H9 (cell line): ENCODE data around the gene MSH6. TPM values are rescaled to one million over a fixed set of nuclear protein-coding genes. Genes with fewer than 3 reads are reported as not detected.
A peak's percentile ranks its signal among the peaks of the same experiment; 100 is the strongest.

Experiments
- DNase-seq: peaks from one replicate; pipeline ENCODE4 v3.0.0-alpha.2; 2017
- H2AFZ ChIP-seq: one replicate; pipeline ENCODE4 v1.6.1; 2013; ENCODE audit warnings: mild to moderate bottlenecking, low read length, control low read depth, moderate library complexity
- H2AK5ac ChIP-seq: 2 replicates; pipeline ENCODE4 v1.6.1; 2013; ENCODE audit warnings: low read length, control low read depth, mixed read lengths; ENCODE audit not compliant: insufficient read length
- H2BK120ac ChIP-seq: one replicate; pipeline ENCODE4 v1.6.1; 2013; ENCODE audit warnings: low read depth, mild to moderate bottlenecking, low read length, control low read depth, inconsistent platforms; ENCODE audit not compliant: poor library complexity, severe bottlenecking
- H2BK12ac ChIP-seq: 2 replicates; pipeline ENCODE4 v1.6.1; 2013; ENCODE audit warnings: low read length, control low read depth, mixed read lengths, low read depth; ENCODE audit not compliant: insufficient read length
- H2BK15ac ChIP-seq: 2 replicates; pipeline ENCODE4 v1.6.1; 2013; ENCODE audit warnings: low read depth, low read length, control low read depth
- H2BK20ac ChIP-seq: one replicate; pipeline ENCODE4 v1.6.1; 2013; ENCODE audit warnings: low read depth, mild to moderate bottlenecking, low read length, control low read depth, inconsistent platforms; ENCODE audit not compliant: poor library complexity, severe bottlenecking
- H2BK5ac ChIP-seq: 2 replicates; pipeline ENCODE4 v1.6.1; 2013; ENCODE audit warnings: low read length, control low read depth, mixed read lengths; ENCODE audit not compliant: insufficient read length
- H3K14ac ChIP-seq: 2 replicates; pipeline ENCODE4 v1.6.1; 2013; ENCODE audit warnings: low read length, control low read depth; ENCODE audit not compliant: insufficient read depth
- H3K18ac ChIP-seq: 2 replicates; pipeline ENCODE4 v1.6.1; 2013; ENCODE audit warnings: low read depth, mild to moderate bottlenecking, mixed read lengths, low read length, control low read depth; ENCODE audit not compliant: insufficient read length
- H3K23ac ChIP-seq: 2 replicates; pipeline ENCODE4 v1.6.1; 2013; ENCODE audit warnings: low read length, control low read depth, mixed read lengths, low read depth; ENCODE audit not compliant: insufficient read length
- H3K23me2 ChIP-seq: 2 replicates; pipeline ENCODE4 v1.6.1; 2013; ENCODE audit warnings: low read depth, mild to moderate bottlenecking, mixed read lengths, low read length, control low read depth; ENCODE audit not compliant: insufficient read length, poor library complexity, severe bottlenecking
- H3K27ac ChIP-seq: 2 replicates; pipeline ENCODE4 v1.5.1; 2013; ENCODE audit warnings: low read length, control low read depth, mixed read lengths, low read depth; ENCODE audit not compliant: insufficient read length
- H3K27me3 ChIP-seq: 2 replicates; pipeline ENCODE4 v1.6.1; 2013; ENCODE audit warnings: low read length, control low read depth, inconsistent platforms; ENCODE audit not compliant: insufficient read depth
- H3K4ac ChIP-seq: 2 replicates; pipeline ENCODE4 v1.6.1; 2013; ENCODE audit warnings: low read depth, mild to moderate bottlenecking, control low read depth, inconsistent platforms, low read length, moderate library complexity
- H3K4me1 ChIP-seq: 2 replicates; pipeline ENCODE4 v1.6.1; 2013; ENCODE audit warnings: low read length, control low read depth, inconsistent platforms; ENCODE audit not compliant: insufficient read depth
- H3K4me2 ChIP-seq: 2 replicates; pipeline ENCODE4 v1.6.1; 2013; ENCODE audit warnings: low read length, control low read depth, mixed read lengths; ENCODE audit not compliant: insufficient read length, insufficient read depth
- H3K56ac ChIP-seq: 2 replicates; pipeline ENCODE4 v1.6.1; 2013; ENCODE audit warnings: low read depth, mild to moderate bottlenecking, mixed read lengths, low read length, control low read depth; ENCODE audit not compliant: insufficient read length
- H3K79me1 ChIP-seq: 2 replicates; pipeline ENCODE4 v1.6.1; 2013; ENCODE audit warnings: low read depth, mild to moderate bottlenecking, moderate library complexity, low read length, control low read depth, inconsistent platforms; ENCODE audit not compliant: insufficient read depth, poor library complexity, severe bottlenecking
- H3K79me2 ChIP-seq: 2 replicates; pipeline ENCODE4 v1.6.1; 2013; ENCODE audit warnings: low read length, control low read depth, inconsistent platforms; ENCODE audit not compliant: insufficient read depth
- H3K9ac ChIP-seq: 2 replicates; pipeline ENCODE4 v1.6.1; 2013; ENCODE audit warnings: low read length, control low read depth, mixed read lengths; ENCODE audit not compliant: insufficient read length; ENCODE audit errors: extremely low read depth
- H3K9me3 ChIP-seq: one replicate; pipeline ENCODE4 v1.6.1; 2013; ENCODE audit warnings: low read depth, low read length, inconsistent platforms; ENCODE audit not compliant: control insufficient read depth
- H3T11ph ChIP-seq: one replicate; pipeline ENCODE4 v1.6.1; 2013; ENCODE audit warnings: mild to moderate bottlenecking, low read length, control low read depth, inconsistent platforms
- H4K20me1 ChIP-seq: one replicate; pipeline ENCODE4 v1.6.1; 2013; ENCODE audit not compliant: control insufficient read depth, insufficient read length, insufficient read depth
- H4K5ac ChIP-seq: 2 replicates; pipeline ENCODE4 v1.6.1; 2013; ENCODE audit warnings: low read depth, mild to moderate bottlenecking, mixed read lengths, low read length, control low read depth; ENCODE audit not compliant: insufficient read length
- H4K8ac ChIP-seq: replicated peaks from 2 replicates; pipeline ENCODE4 v1.6.1; 2013; ENCODE audit warnings: low read length, control low read depth, mixed read lengths, low read depth; ENCODE audit not compliant: insufficient read length
- H4K91ac ChIP-seq: 2 replicates; pipeline ENCODE4 v1.6.1; 2013; ENCODE audit warnings: low read depth, mild to moderate bottlenecking, moderate library complexity, mixed read lengths, low read length, control low read depth; ENCODE audit not compliant: insufficient read length
- H3K27ac Mint-ChIP-seq, 3 experiments: 2 replicates in 2 of 3; 3 replicates in 1 of 3; pipeline ENCODE4 v1.8.0; 2020 to 2021; ENCODE audit warnings: mixed read lengths in 3 of 3, mild to moderate bottlenecking in 1 of 3, moderate library complexity in 1 of 3
- H3K27me3 Mint-ChIP-seq: 2 replicates; pipeline ENCODE4 v1.8.0; 2021; ENCODE audit warnings: low read depth, mild to moderate bottlenecking, moderate library complexity, mixed read lengths
- H3K36me3 Mint-ChIP-seq, 3 experiments: 2 replicates in 2 of 3; 3 replicates in 1 of 3; pipeline ENCODE4 v1.8.0; 2020 to 2021; ENCODE audit warnings: low read depth in 3 of 3, mixed read lengths in 3 of 3; ENCODE audit not compliant: insufficient read depth in 1 of 3
- H3K4me1 Mint-ChIP-seq, 2 experiments: 2 replicates each; pipeline ENCODE4 v1.8.0; 2020; ENCODE audit warnings: mixed read lengths in 2 of 2
- H3K4me3 Mint-ChIP-seq, 2 experiments: 2 replicates in 1 of 2; 3 replicates in 1 of 2; pipeline ENCODE4 v1.8.0; 2020 to 2021; ENCODE audit warnings: mild to moderate bottlenecking in 2 of 2, mixed read lengths in 2 of 2, moderate library complexity in 1 of 2
- H3K9me3 Mint-ChIP-seq, 2 experiments: 2 replicates in 1 of 2; 3 replicates in 1 of 2; pipeline ENCODE4 v1.8.0; 2020; ENCODE audit warnings: mild to moderate bottlenecking in 2 of 2, mixed read lengths in 2 of 2, moderate library complexity in 1 of 2
- CTCF ChIP-seq: fragments of 200-600 bp; sonication (generic); conservative IDR thresholded peaks from 3 replicates; pipeline ENCODE4 v1.8.0; 2021; ENCODE audit warnings: antibody characterized with exemption, mild to moderate bottlenecking
- WGBS: extraction: QIAGEN DNeasy Blood & Tissue Kit; methylation state at CpG from one replicate; pipeline ENCODE4 v1.1.7; 2013; ENCODE audit warnings: missing lambda C conversion rate, low lambda C conversion rate, mixed read lengths; ENCODE audit not compliant: insufficient read length; ENCODE audit errors: extremely low coverage; 5-methylcytosine and 5-hydroxymethylcytosine counted together
- total RNA-seq: library from RNA; stranded (reverse); gene quantifications from 2 replicates; pipeline ENCODE4 v1.2.1, GENCODE V29; 2021

Gene MSH6
- total RNA-seq, 1 experiment from 2014 or later = 303 TPM

DNA sequence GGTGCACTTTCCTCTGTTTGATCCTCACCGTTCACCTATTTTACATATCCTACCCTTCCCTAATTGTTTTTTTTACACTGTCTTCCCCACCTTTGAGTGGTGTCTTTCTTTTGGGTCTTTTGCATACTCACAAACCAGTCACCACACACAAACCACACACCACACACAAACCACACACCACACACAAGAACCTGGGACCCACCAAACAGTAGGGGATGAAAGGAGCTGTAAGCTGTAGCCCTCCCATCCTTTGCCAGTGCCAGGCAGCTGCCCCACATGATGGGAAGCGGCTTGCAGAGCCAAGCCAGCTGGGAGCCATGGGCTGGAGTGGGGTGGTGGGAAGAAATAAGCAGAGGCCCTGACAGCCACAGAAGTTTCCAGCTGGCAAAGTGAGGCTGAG is 38.9 kb upstream of the MSH6 start:
- Histone ChIP-seq H3K4me1 (peaks cover 8% of the 10 kb centered on the region), H3K79me2 (no peaks in the 10 kb centered on the region), H3T11ph (no peak overlapping the region), H4K20me1 (no peaks in the 10 kb centered on the region), H3K4me2 (no peak overlapping the region), H3K27ac (no peak overlapping the region), H2BK12ac (no peak overlapping the region), H3K23me2 (no peaks in the 10 kb centered on the region), H2BK15ac (no peak overlapping the region), H2AFZ (no peak overlapping the region), H3K18ac (no peak overlapping the region), H2BK20ac (no peak overlapping the region), H3K9me3 (peaks cover 6% of the 10 kb centered on the region), H3K9ac (no peak overlapping the region), H3K4ac (no peak overlapping the region), H3K14ac (no peak overlapping the region), H4K91ac (no peak overlapping the region), H2BK5ac (no peak overlapping the region), H3K79me1 (no peaks in the 10 kb centered on the region), H4K5ac (no peak overlapping the region), H2AK5ac (no peak overlapping the region), H2BK120ac (no peak overlapping the region), H3K56ac (no peak overlapping the region), H3K23ac (no peak overlapping the region), H3K27me3 (no peaks in the 10 kb centered on the region), H4K8ac (no peak overlapping the region)
- H3K4me3 Mint-ChIP-seq = no peak overlapping the region
- no peak for DNase-seq
- TF ChIP-seq CTCF = no peak
- H3K9me3 Mint-ChIP-seq = peaks cover 27 to 28% of the 10 kb centered on the region in 2 experiments
- H3K36me3 Mint-ChIP-seq = peaks cover 19 to 33% (median 22%) of the 10 kb centered on the region in 3 experiments
- H3K27me3 Mint-ChIP-seq = no peaks in the 10 kb centered on the region
- WGBS = no CpG with 5 or more reads among the region's 2 CpGs
- peak overlapping the region in 2 of 3 experiments; percentile 23 to 31; a peak in 1 of 7 replicates for H3K27ac Mint-ChIP-seq
- peaks cover 50 to 58% of the 10 kb centered on the region in 2 experiments for H3K4me1 Mint-ChIP-seq
